ENCODE measurements around the gene GDF7.

GDF7 gene

GRCh38 chr2:20661421-20662307 is 5.3 kb upstream of the GDF7 start:
- DNase-seq (ENCODE audit: low spot score), result peak; percentile 88

- DNase-seq (ENCODE audit: low spot score), result no peak
Observed at GRCh38 chr2:20662308-20662937, 4.5 kb upstream of the GDF7 start.

- DNase-seq (ENCODE audit: low spot score), result no peak
Observed at GRCh38 chr2:20663196-20664070, 3.5 kb upstream of the GDF7 start.

GRCh38 chr2:20664071-20664390 is 2.9 kb upstream of the GDF7 start:
- DNase-seq (ENCODE audit: low spot score), result no peak

- no peak for DNase-seq (ENCODE audit: low spot score)
Observed at GRCh38 chr2:20664431-20665242, 2.3 kb upstream of the GDF7 start.

GRCh38 chr2:20665243-20666004 is 1.5 kb upstream of the GDF7 start:
- no peak for DNase-seq (ENCODE audit: low spot score)

- DNase-seq (ENCODE audit: low spot score), result no peak
Observed at GRCh38 chr2:20666005-20666303, 990 bp upstream of the GDF7 start.

- DNase-seq (ENCODE audit: low spot score), result no peak
Observed at GRCh38 chr2:20667151-20667530, 197 bp downstream of the GDF7 start.

GRCh38 chr2:20667531-20668401 is 822 bp downstream of the GDF7 start:
- DNase-seq (ENCODE audit: low spot score), result no peak

- DNase-seq (ENCODE audit: low spot score), result no peak
Observed at GRCh38 chr2:20668451-20668850, 1.5 kb downstream of the GDF7 start.

- DNase-seq (ENCODE audit: low spot score), result no peak
Observed at GRCh38 chr2:20668871-20669475, 2.0 kb downstream of the GDF7 start.

GRCh38 chr2:20669562-20670314 is 2.8 kb downstream of the GDF7 start:
- no peak for DNase-seq (ENCODE audit: low spot score)

- DNase-seq (ENCODE audit: low spot score), result no peak
Observed at GRCh38 chr2:20670315-20671035, 3.5 kb downstream of the GDF7 start.

GRCh38 chr2:20671036-20671735 is 4.2 kb downstream of the GDF7 start:
- no peak for DNase-seq (ENCODE audit: low spot score)

GRCh38 chr2:20671736-20672080 is 4.8 kb downstream of the GDF7 start:
- DNase-seq (ENCODE audit: low spot score), result no peak

GRCh38 chr2:20672201-20672951 is 5.4 kb downstream of the GDF7 start:
- no peak for DNase-seq (ENCODE audit: low spot score)

GRCh38 chr2:20673686-20674308 is 6.9 kb downstream of the GDF7 start:
- DNase-seq (ENCODE audit: low spot score), result no peak
